Head of caudate nucleus (tissue), 42 donors: Measurements from ENCODE around the gene KCNQ4.

Experiments used
- DNase-seq, 42 donors: peaks; one replicate each; pipeline versions ENCODE4 v3.0.0 to v3.0.0-alpha.2; 2020 to 2021; ENCODE audit warnings: mixed read lengths in 7 of 42
- intact Hi-C: fragments of 100-400 bp; cut with DNase I; formaldehyde crosslinking; loops from one replicate; pipeline ENCODE4 v1.15.0; 2022

KCNQ4 gene

GRCh38 chr1:40783001-40783905, at the start of gene KCNQ4:
KCNQ4 (plus strand) TSS chr1:40783787; CDS start chr1:40784094, 307 bp downstream.
- peak in 39 of 42 donors; percentile 24 to 81 (median 56) for DNase-seq
- intact Hi-C loops = no loop called here

- intact Hi-C loops = no loop called here
- DNase-seq = no peak
These were observed 48.5 kb upstream of the KCNQ4 start for GRCh38 chr1:40734882-40735628.

GRCh38 chr1:40736085-40736531, 47.5 kb upstream of the KCNQ4 start:
- intact Hi-C loops = no loop called here
- peak in 8 of 42 donors; percentile 5 to 62 (median 18) for DNase-seq

- intact Hi-C loops = no loop called here
- DNase-seq = no peak
These were observed 44.8 kb upstream of the KCNQ4 start for GRCh38 chr1:40738831-40739230.

- DNase-seq = no peak
- intact Hi-C loops = no loop called here
These were observed 44.1 kb upstream of the KCNQ4 start for GRCh38 chr1:40739455-40740008.

GRCh38 chr1:40740039-40740996, 43.3 kb upstream of the KCNQ4 start:
- no peak for DNase-seq
- intact Hi-C loops = no loop called here

GRCh38 chr1:40740997-40741736, 42.4 kb upstream of the KCNQ4 start:
- intact Hi-C loops = no loop called here
- no peak for DNase-seq

- intact Hi-C loops = no loop called here
These were observed 41.1 kb upstream of the KCNQ4 start for GRCh38 chr1:40742363-40743061.

GRCh38 chr1:40743452-40743851, 40.1 kb upstream of the KCNQ4 start:
- intact Hi-C loops = no loop called here
- no peak for DNase-seq

More at GRCh38 chr1:40742363-40743061, 41.1 kb upstream of the KCNQ4 start:
- no peak for DNase-seq

- DNase-seq = no peak
- intact Hi-C loops = no loop called here
These were observed 39.7 kb upstream of the KCNQ4 start for GRCh38 chr1:40743860-40744259.

GRCh38 chr1:40745176-40745575, 38.4 kb upstream of the KCNQ4 start:
- DNase-seq = no peak
- intact Hi-C loops = no loop called here

- no peak for DNase-seq
- intact Hi-C loops = no loop called here
These were observed 37.1 kb upstream of the KCNQ4 start for GRCh38 chr1:40746344-40747090.

- DNase-seq = no peak
- intact Hi-C loops = no loop called here
These were observed 34.5 kb upstream of the KCNQ4 start for GRCh38 chr1:40748841-40749718.

GRCh38 chr1:40749817-40750216, 33.8 kb upstream of the KCNQ4 start:
- no peak for DNase-seq
- intact Hi-C loops = no loop called here

- intact Hi-C loops = no loop called here
- no peak for DNase-seq
These were observed 33.1 kb upstream of the KCNQ4 start for GRCh38 chr1:40750451-40750908.

GRCh38 chr1:40751802-40752201, 31.8 kb upstream of the KCNQ4 start:
- intact Hi-C loops = no loop called here
- no peak for DNase-seq
